ENCODE data around the gene CYTH3. TPM values are rescaled to one million over a fixed set of nuclear protein-coding genes. Genes with fewer than 3 reads are reported as not detected.

The CYTH3 gene
- total RNA-seq, 2 experiments from 2014 or later, result 1.2 to 1.7 TPM

- Mint-ChIP-seq H3K9me3 (no peaks in the 10 kb centered on the region), H3K36me3 (ENCODE audit: low read depth) (peaks cover 3% of the 10 kb centered on the region), H3K4me3 (no peak overlapping the region), H3K27ac (no peak overlapping the region), H3K4me1 (peaks cover 17% of the 10 kb centered on the region), H3K27me3 (no peaks in the 10 kb centered on the region)
- ChIA-PET POLR2A (no interaction called here), CTCF (no interaction called here)
- no peak for DNase-seq
Observed at GRCh38 chr7:6166443-6166891, 106.0 kb downstream of the CYTH3 start.

GRCh38 chr7:6165521-6166320 is 106.7 kb downstream of the CYTH3 start:
- Mint-ChIP-seq H3K36me3 (ENCODE audit: low read depth) (peaks cover 4% of the 10 kb centered on the region), H3K27me3 (no peaks in the 10 kb centered on the region), H3K4me3 (no peak overlapping the region), H3K4me1 (peaks cover 23% of the 10 kb centered on the region), H3K27ac (no peak overlapping the region), H3K9me3 (no peaks in the 10 kb centered on the region)
- ChIA-PET POLR2A (no interaction called here), CTCF (no interaction called here)
- DNase-seq, result no peak

- CTCF ChIA-PET, result no interaction called here
- DNase-seq, result no peak
- Mint-ChIP-seq H3K9me3 (no peaks in the 10 kb centered on the region), H3K4me1 (peaks cover 23% of the 10 kb centered on the region), H3K27ac (no peak overlapping the region), H3K4me3 (no peak overlapping the region), H3K27me3 (no peaks in the 10 kb centered on the region), H3K36me3 (ENCODE audit: low read depth) (peaks cover 8% of the 10 kb centered on the region)
- POLR2A ChIA-PET, result no interaction called here
Observed at GRCh38 chr7:6165075-6165474, 107.3 kb downstream of the CYTH3 start.

GRCh38 chr7:6164491-6164890 is 107.9 kb downstream of the CYTH3 start:
- no peak overlapping the region for H3K27ac Mint-ChIP-seq
- CTCF ChIA-PET, result no interaction called here

GRCh38 chr7:6164010-6164409 is 108.4 kb downstream of the CYTH3 start:
- no peaks in the 10 kb centered on the region for H3K27me3 Mint-ChIP-seq
- ChIA-PET CTCF (no interaction called here), POLR2A (no interaction called here)
- H3K4me3 Mint-ChIP-seq, result no peak overlapping the region
- H3K27ac Mint-ChIP-seq, result no peak overlapping the region
- peaks cover 23% of the 10 kb centered on the region for H3K4me1 Mint-ChIP-seq
- no peak for DNase-seq
- peaks cover 12% of the 10 kb centered on the region for H3K36me3 Mint-ChIP-seq (ENCODE audit: low read depth)
- H3K9me3 Mint-ChIP-seq, result no peaks in the 10 kb centered on the region

More at GRCh38 chr7:6164491-6164890, 107.9 kb downstream of the CYTH3 start:
- POLR2A ChIA-PET, result no interaction called here
- H3K4me1 Mint-ChIP-seq, result peaks cover 23% of the 10 kb centered on the region
- no peak overlapping the region for H3K4me3 Mint-ChIP-seq
- DNase-seq, result no peak
- H3K36me3 Mint-ChIP-seq (ENCODE audit: low read depth), result peaks cover 8% of the 10 kb centered on the region
- no peaks in the 10 kb centered on the region for H3K9me3 Mint-ChIP-seq
- H3K27me3 Mint-ChIP-seq, result no peaks in the 10 kb centered on the region

- H3K4me3 Mint-ChIP-seq, result no peak overlapping the region
- H3K27ac Mint-ChIP-seq, result no peak overlapping the region
- peaks cover 23% of the 10 kb centered on the region for H3K4me1 Mint-ChIP-seq
- no peaks in the 10 kb centered on the region for H3K9me3 Mint-ChIP-seq
- no peaks in the 10 kb centered on the region for H3K27me3 Mint-ChIP-seq
- CTCF ChIA-PET, result no interaction called here
- H3K36me3 Mint-ChIP-seq (ENCODE audit: low read depth), result peaks cover 15% of the 10 kb centered on the region
- POLR2A ChIA-PET, result no interaction called here
- no peak for DNase-seq
Observed at GRCh38 chr7:6163402-6163801, 109.0 kb downstream of the CYTH3 start.

- Mint-ChIP-seq H3K27me3 (no peaks in the 10 kb centered on the region), H3K36me3 (ENCODE audit: low read depth) (peaks cover 18% of the 10 kb centered on the region), H3K9me3 (no peaks in the 10 kb centered on the region), H3K4me3 (no peak overlapping the region), H3K4me1 (peaks cover 23% of the 10 kb centered on the region), H3K27ac (no peak overlapping the region)
- DNase-seq, result no peak
- CTCF ChIA-PET, result no interaction called here
- POLR2A ChIA-PET, result interaction anchor here (1.2 kb wide), 1 partner anchor 24 kb away, joined by 3 read pairs; no protein-coding TSS in a partner anchor
Observed at GRCh38 chr7:6162650-6163366, 109.6 kb downstream of the CYTH3 start.

GRCh38 chr7:6162331-6162620 is 110.1 kb downstream of the CYTH3 start:
- ChIA-PET POLR2A (interaction anchor here (1.2 kb wide), 1 partner anchor 24 kb away, joined by 3 read pairs; no protein-coding TSS in a partner anchor), CTCF (no interaction called here)
- Mint-ChIP-seq H3K9me3 (no peaks in the 10 kb centered on the region), H3K27ac (no peak overlapping the region), H3K27me3 (no peaks in the 10 kb centered on the region), H3K4me3 (no peak overlapping the region), H3K4me1 (peaks cover 23% of the 10 kb centered on the region), H3K36me3 (ENCODE audit: low read depth) (peaks cover 21% of the 10 kb centered on the region)
- no peak for DNase-seq

GRCh38 chr7:6161463-6162330 is 110.7 kb downstream of the CYTH3 start:
- H3K27ac Mint-ChIP-seq, result no peak overlapping the region
- CTCF ChIA-PET, result no interaction called here
- no peak overlapping the region for H3K4me3 Mint-ChIP-seq

GRCh38 chr7:6160191-6160623 is 112.2 kb downstream of the CYTH3 start:
- Mint-ChIP-seq H3K4me3 (no peak overlapping the region), H3K9me3 (no peaks in the 10 kb centered on the region), H3K36me3 (ENCODE audit: low read depth) (peaks cover 38% of the 10 kb centered on the region), H3K4me1 (peaks cover 23% of the 10 kb centered on the region), H3K27ac (no peak overlapping the region), H3K27me3 (no peaks in the 10 kb centered on the region)
- DNase-seq, result no peak
- POLR2A ChIA-PET, result no interaction called here
- CTCF ChIA-PET, result interaction anchor here (0.6 kb wide), 2 partner anchors 19 to 448 kb away, joined by 4 to 7 read pairs; no protein-coding TSS in a partner anchor

More at GRCh38 chr7:6161463-6162330, 110.7 kb downstream of the CYTH3 start:
- POLR2A ChIA-PET, result interaction anchor here (1.2 kb wide), 1 partner anchor 23 kb away, joined by 3 read pairs; no protein-coding TSS in a partner anchor
- H3K9me3 Mint-ChIP-seq, result no peaks in the 10 kb centered on the region
- peaks cover 25% of the 10 kb centered on the region for H3K36me3 Mint-ChIP-seq (ENCODE audit: low read depth)
- no peak for DNase-seq
- peaks cover 23% of the 10 kb centered on the region for H3K4me1 Mint-ChIP-seq
- no peaks in the 10 kb centered on the region for H3K27me3 Mint-ChIP-seq

GRCh38 chr7:6159524-6160031 is 112.8 kb downstream of the CYTH3 start:
- ChIA-PET CTCF (no interaction called here), POLR2A (no interaction called here)
- Mint-ChIP-seq H3K9me3 (no peaks in the 10 kb centered on the region), H3K36me3 (ENCODE audit: low read depth) (peaks cover 42% of the 10 kb centered on the region), H3K4me3 (no peak overlapping the region), H3K4me1 (peaks cover 23% of the 10 kb centered on the region), H3K27ac (no peak overlapping the region), H3K27me3 (no peaks in the 10 kb centered on the region)
- DNase-seq, result no peak

- H3K27ac Mint-ChIP-seq, result no peak overlapping the region
- no peak overlapping the region for H3K4me3 Mint-ChIP-seq
- H3K36me3 Mint-ChIP-seq (ENCODE audit: low read depth), result peaks cover 42% of the 10 kb centered on the region
- H3K9me3 Mint-ChIP-seq, result no peaks in the 10 kb centered on the region
- ChIA-PET POLR2A (no interaction called here), CTCF (no interaction called here)
- H3K4me1 Mint-ChIP-seq, result peaks cover 23% of the 10 kb centered on the region
- H3K27me3 Mint-ChIP-seq, result no peaks in the 10 kb centered on the region
- DNase-seq, result no peak
Observed at GRCh38 chr7:6159097-6159483, 113.3 kb downstream of the CYTH3 start.
